ENCODE measurements around the gene SERHL2.
"Not testable (repeated sequence)": the region's sequence is repeated elsewhere in the genome, so short reads cannot be mapped to it uniquely, and the experiment has no call there.

The SERHL2 gene

GRCh38 chr22:42553475-42554361 is at the start of gene SERHL2:
TSS of gene SERHL2 (plus strand) at chr22:42553956. CDS start at chr22:42554021, 65 bp downstream.
- DNase-seq (ENCODE audit: low read depth in 4 of 4, low spot score in 1 of 4): peak; percentile 55 to 82 (median 74)

DNA sequence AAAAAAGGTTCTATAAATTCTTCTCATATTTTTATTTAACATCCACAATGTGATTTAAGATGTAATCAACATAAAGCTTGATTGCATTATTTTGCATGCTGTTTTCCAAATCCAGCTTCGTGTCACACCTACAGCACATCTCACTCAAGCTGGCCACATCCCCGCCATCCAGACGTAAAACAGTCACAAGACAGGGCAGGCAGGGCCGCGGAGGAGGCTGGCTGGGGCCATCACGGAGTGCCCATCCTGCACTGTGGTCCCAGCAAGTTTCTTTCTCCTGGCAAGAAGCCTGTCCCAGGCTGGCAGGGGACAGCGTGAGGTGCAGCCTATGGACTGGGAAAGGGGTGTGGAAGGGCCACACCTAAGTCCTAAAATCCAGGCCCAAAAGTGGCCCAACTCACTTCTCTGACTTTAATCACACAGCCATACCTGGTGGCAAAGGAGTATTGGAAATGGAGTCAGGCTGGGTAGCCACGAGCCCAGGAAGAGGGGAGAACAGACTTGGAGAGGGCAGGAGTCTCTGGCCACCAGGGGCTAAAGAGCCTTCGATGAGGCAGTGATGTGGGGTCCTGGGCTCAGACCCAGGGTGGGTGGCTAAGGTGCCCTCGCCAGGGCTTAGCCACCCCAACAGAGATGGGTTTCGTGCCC is 45.3 kb upstream of the SERHL2 start:
- DNase-seq (ENCODE audit: low read depth in 4 of 4, low spot score in 1 of 4): not testable (repeated sequence)

GRCh38 chr22:42508975-42509364 is 44.8 kb upstream of the SERHL2 start:
- not testable (repeated sequence) for DNase-seq (ENCODE audit: low read depth in 4 of 4, low spot score in 1 of 4)

DNA sequence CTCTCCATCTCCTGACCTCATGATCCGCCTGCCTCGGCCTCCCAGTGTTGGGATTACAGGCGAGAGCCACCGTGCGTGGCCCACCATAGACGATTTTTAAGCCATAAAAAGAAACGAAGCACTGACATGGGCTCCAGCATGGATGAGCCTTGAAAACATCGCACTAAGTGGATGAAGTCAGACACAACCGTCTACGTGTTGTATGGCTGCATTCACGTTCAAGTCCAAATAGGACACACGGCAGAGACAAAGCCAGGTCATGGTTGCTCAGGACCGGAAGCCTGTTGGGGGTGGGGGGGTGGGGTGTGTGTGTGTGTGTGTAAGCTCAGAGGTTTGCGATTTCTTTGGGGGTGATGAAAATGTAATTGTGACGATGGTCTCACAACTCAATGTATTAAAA is 44.2 kb upstream of the SERHL2 start:
- no peak for DNase-seq (ENCODE audit: low read depth in 4 of 4, low spot score in 1 of 4)

- DNase-seq (ENCODE audit: low read depth in 4 of 4, low spot score in 1 of 4): no peak
Observed at GRCh38 chr22:42511401-42511891, 42.3 kb upstream of the SERHL2 start.

DNA sequence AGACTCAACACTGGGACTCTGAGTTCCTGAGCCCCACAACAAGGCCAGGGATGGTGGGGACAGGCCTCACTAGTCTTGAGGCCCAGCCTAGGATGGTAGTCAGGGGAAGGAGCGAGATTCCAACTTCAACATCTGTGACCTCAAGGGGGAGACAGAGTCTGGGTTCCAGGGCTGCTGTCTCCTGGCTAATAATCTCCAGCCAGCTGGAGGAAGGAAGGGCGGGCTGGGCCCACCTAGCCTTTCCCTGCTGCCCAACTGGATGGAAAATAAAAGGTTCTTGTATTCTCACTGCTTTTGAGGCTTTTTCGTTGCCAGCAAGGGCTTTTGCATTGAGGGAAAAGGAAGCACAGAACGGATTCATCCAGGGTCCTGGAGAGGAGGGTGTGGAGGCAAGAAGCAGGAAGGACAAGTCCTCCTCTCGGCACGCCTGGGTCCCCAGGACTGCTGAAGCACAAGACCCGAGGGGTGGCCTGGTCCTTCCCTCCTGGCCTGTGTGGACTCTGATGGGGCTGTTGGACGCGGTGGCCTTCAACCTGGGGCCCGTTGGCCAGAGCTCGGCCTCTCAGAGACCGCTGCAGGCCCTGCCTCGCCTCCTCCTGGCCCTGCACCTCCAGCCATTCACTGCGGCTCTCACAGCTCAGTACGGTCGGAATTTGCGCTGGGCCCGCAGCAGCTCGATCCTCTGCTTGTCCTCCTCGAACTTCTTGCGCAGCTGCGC is 41.3 kb upstream of the SERHL2 start:
- DNase-seq (ENCODE audit: low read depth in 4 of 4, low spot score in 1 of 4): not testable (repeated sequence)

DNA sequence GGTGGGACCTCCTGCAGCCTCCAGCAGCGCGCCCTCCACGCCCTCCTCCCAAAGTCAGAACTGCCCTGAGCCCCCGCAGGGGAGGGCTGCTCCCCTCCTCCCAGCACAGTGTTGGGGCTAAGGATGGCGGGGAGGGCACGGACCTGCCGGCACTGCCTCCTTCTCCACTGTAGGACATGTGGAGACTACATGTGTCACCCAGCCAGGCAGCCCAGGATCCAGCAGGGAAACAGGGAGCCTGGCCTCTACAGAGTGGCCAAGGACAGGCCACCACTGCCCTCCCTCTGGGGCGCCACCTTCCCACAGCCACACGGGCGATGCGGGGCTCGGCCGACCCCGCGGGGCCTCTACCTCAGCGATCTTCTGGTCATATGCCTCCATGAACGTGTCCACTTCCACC is 39.4 kb upstream of the SERHL2 start:
- DNase-seq (ENCODE audit: low read depth in 4 of 4, low spot score in 1 of 4): not testable (repeated sequence)

DNA sequence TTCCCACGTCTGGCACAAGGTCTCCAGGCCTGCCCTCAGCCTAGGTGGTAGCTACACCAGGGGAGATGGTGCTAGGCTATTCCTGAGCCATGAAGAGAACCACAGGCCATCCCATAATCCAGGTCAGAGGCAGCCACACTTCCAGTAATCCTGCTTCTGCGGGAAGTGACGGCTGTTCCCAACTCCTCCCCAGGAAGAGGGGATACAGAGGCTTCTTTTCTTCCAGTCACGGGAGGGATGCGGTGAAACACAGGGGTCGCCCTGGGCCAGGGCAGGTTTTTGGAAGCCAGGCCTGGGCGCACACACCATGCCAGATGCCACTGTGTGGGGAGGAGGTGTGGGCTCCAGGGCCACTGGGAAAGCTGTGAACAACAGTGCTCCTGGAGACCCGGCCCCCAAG is 38.5 kb upstream of the SERHL2 start:
- DNase-seq (ENCODE audit: low read depth in 4 of 4, low spot score in 1 of 4): not testable (repeated sequence)

DNA sequence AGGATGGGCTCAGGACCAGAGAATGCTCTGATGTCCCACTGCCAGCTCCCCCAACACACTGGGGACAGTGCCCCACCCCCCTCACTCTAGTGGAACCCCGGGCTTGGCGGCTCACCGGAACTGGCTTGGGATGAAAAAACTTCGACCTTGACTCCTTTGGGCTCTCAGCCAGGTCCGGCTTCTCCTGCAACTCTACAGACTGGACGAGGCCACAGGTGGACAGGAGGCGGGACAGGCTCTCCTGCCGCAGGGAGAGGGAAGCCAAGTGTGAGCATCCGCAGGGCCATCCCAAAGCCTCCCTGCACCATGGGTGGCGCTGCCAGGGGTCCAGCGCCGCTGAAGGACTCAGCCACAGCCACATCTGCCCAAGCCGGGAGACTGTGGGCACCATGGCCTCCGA is 37.9 kb upstream of the SERHL2 start:
- no peak for DNase-seq (ENCODE audit: low read depth in 4 of 4, low spot score in 1 of 4)

GRCh38 chr22:42517103-42517502 is 36.7 kb upstream of the SERHL2 start:
- DNase-seq (ENCODE audit: low read depth in 4 of 4, low spot score in 1 of 4): not testable (repeated sequence)

DNA sequence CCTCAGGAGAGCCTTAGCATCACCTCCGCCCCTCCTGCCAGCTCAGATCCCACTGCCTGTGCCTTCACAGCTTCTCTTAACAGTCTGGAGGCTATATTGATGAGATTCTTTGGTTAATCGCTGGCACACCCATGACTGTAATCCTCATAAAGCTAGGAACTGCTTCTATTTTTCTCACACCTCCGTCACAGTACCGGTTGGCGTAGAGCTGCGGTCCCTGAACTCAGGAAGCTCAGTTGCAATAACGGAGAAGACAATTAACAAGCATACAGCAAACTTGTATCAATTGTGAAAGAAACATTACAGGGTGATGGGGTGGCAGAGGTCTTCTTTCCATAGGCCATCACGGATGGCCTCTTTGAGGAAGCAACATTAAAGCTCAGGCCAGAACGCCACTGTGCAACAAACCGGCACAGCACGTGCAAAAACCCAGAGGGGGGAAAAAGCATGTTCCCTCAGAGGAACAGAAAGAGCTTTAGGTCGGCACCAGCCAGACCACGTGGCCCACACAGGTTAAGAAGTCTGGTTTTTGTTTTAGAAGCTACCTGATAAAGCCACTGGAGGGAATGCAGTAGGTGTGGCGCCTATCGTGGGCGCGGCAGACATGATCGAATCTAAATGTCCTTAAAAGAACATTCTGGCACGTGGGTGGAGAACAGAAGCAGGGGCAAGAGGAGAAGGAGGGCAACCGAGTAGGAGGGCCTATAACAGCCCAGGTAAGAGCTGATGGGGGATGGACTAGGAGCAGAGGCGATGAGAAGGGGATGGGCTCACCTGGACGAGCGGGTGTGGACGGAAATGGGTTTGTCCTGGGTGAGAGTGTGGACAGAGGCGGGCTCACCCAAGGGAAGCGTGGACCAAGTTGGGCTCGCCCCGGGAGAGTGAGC is 34.9 kb upstream of the SERHL2 start:
- not testable (repeated sequence) for DNase-seq (ENCODE audit: low read depth in 4 of 4, low spot score in 1 of 4)

DNA sequence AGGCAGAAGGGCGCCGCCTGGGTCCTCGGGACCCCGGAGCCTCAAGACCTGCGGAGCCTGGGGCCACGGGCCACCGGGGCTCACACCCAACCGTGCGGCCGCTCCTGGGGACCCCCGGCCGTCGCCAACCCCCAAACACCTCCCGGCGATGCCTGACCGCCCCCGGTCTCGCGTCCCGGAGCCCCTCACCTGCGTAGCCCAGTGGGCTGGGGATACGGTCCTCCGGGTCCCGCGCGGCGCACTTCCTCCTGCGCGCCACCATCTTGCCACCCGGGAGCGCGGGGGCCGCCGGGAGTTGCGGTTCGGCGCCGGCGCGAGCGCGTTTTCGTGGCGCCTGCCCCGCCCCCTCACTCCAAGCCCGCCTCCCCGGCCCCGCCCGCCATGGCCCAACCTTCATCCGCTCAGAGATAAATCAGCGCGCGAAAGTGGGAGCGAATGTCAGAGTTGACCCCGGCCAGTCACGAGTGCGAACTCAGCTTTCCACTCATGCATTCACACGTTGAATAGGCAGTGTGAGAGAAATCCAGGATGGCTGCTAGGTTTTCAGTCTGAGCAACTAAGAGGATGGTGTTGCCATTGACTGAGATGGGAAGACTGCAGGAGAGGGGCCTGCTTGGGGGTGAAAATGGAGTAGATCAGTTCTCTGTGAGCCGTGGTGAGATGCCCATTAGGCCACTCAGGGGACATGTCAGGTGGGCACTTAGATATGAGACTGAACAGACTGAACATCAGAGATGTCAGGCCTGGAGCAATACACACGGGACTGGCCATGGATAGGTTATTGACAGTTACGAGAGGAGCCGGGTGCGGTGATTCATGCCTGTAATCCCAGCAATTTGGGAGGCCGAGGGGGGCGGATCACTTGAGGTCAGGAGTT is 34.0 kb upstream of the SERHL2 start, which contains the start of gene RRP7A:
Gene RRP7A, minus strand, starts transcription at position 272 of the 877 bp plus-strand sequence. Its CDS starts 10 bp downstream, at position 262.
- peak; percentile 74 to 88 (median 78) for DNase-seq (ENCODE audit: low read depth in 4 of 4, low spot score in 1 of 4)

DNA sequence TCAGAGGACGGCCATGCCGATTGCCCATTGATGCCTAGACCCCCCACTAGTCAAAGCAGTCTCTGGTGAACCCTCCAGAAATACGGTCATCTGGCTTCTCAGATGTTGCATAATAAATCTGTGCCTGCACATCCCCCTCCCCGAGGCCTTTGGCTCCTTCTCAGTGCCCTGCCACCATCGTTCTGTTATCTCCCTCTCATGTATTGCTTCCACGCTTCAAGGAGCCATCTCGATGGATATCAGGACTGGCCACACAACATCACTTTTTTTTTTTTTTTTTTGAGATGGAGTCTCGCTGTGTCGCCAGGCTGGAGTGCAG is 32.6 kb upstream of the SERHL2 start:
- DNase-seq (ENCODE audit: low read depth in 4 of 4, low spot score in 1 of 4): no peak

DNA sequence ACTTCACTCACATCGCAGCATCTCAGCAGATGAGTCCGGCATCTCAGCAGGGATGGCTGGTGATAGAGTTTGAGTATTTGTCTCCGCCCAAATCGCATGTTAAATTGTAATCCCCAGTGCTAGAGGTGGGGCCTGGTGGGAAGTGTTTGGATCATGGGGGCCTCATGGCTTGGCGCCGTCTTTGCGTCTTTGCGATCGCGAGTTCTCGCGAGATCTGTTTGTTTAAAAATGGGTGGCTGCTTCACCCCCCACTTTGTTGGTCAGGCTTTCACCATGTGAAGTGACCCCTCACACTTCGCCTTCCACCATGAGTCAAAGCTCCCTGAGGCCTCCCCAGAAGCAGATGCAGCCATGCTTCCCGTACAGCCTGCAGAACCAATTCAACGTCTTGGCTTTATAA is 31.2 kb upstream of the SERHL2 start:
- DNase-seq (ENCODE audit: low read depth in 4 of 4, low spot score in 1 of 4): no peak

GRCh38 chr22:42528591-42529307 is 25.0 kb upstream of the SERHL2 start:
- no peak for DNase-seq (ENCODE audit: low read depth in 4 of 4, low spot score in 1 of 4)

DNA sequence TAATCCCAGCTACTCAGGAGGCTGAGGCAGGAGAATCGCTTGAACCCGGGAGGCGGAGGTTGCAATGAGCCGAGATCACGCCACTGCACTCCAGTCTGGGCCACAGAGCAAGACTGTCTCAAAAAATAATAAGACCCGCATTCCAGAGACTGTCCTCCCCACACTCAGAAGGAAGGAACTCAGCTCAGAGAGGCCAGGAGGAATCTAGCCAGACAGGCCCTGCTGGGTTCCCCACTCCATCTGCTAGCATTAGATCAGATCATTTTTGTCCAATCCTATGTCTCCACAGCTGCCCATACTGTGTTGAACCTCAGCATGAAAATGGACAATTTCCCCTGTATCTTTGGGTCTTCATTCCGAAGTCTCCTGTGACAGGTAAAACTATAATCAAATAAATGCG is 24.3 kb upstream of the SERHL2 start:
- DNase-seq (ENCODE audit: low read depth in 4 of 4, low spot score in 1 of 4): not testable (repeated sequence)

GRCh38 chr22:42531401-42532084 is 22.2 kb upstream of the SERHL2 start:
- not testable (repeated sequence) for DNase-seq (ENCODE audit: low read depth in 4 of 4, low spot score in 1 of 4)

GRCh38 chr22:42533638-42533977 is 20.1 kb upstream of the SERHL2 start:
- DNase-seq (ENCODE audit: low read depth in 4 of 4, low spot score in 1 of 4): no peak
